Kidney (tissue), 14 donors: ENCODE data around the gene RAMP3. TPM values are rescaled to one million over a fixed set of nuclear protein-coding genes. Genes with fewer than 3 reads are reported as not detected.

Experiments used
- DNase-seq, 5 donors: peaks; one replicate each; pipeline ENCODE4 v3.0.0-alpha.2; 2013 to 2020
- FAIRE-seq: peaks from 2 replicates; lab custom pipeline; 2012; peaks lifted over from hg19 to GRCh38; lab: Jason Lieb, UNC
- H3K27ac ChIP-seq, 2 donors: one replicate each; pipeline ENCODE4 v1.7.0; 2013; ENCODE audit warnings: low read depth in 2 of 2, low read length in 2 of 2, inconsistent platforms in 1 of 2
- H3K27me3 ChIP-seq: one replicate; pipeline ENCODE4 v1.7.1; 2013; ENCODE audit warnings: low read length, inconsistent platforms; ENCODE audit not compliant: control insufficient read depth, insufficient read depth
- H3K36me3 ChIP-seq, 3 donors: one replicate each; pipeline versions ENCODE4 v1.7.0 to v1.7.1; 2013; ENCODE audit warnings: low read length in 3 of 3, control low read depth in 1 of 3, inconsistent platforms in 1 of 3; ENCODE audit not compliant: insufficient read depth in 3 of 3, control insufficient read depth in 2 of 3
- H3K4me1 ChIP-seq, 3 donors: one replicate each; pipeline versions ENCODE4 v1.7.0 to v1.7.1; 2013; ENCODE audit warnings: low read length in 3 of 3, inconsistent platforms in 1 of 3, low read depth in 1 of 3; ENCODE audit not compliant: control insufficient read depth in 2 of 3, insufficient read depth in 2 of 3
- H3K4me3 ChIP-seq, 3 donors: one replicate each; pipeline versions ENCODE4 v1.7.0 to v1.8.1; 2013; ENCODE audit warnings: low read length in 3 of 3, control low read depth in 1 of 3, inconsistent platforms in 1 of 3
- H3K9ac ChIP-seq, 3 donors: one replicate each; pipeline versions ENCODE4 v1.7.0 to v1.7.1; 2013; ENCODE audit warnings: low read length in 3 of 3, control low read depth in 1 of 3, inconsistent platforms in 1 of 3
- H3K9me3 ChIP-seq, 3 donors: one replicate each; pipeline versions ENCODE4 v1.7.0 to v1.7.1; 2013; ENCODE audit warnings: low read length in 3 of 3, control low read depth in 1 of 3, inconsistent platforms in 1 of 3; ENCODE audit not compliant: control insufficient read depth in 2 of 3, insufficient read depth in 1 of 3
- intact Hi-C: fragments of 100-400 bp; cut with DNase I; formaldehyde crosslinking; loops from one replicate; pipeline ENCODE4 v1.11.1; 2022
- polyA plus RNA-seq: library from polyadenylated mRNA; stranded (reverse); fragments of 350-450 nt; fragmentation: Illumina TruSeq; extraction: RNeasy Lipid Tissue Mini Kit (QIAGEN cat#74804); gene quantifications from one replicate; pipeline ENCODE4 v1.2.3, GENCODE V29; 2014; ENCODE audit warnings: low read depth, low replicate concordance; ENCODE audit not compliant: insufficient read depth
- total RNA-seq: library from RNA; stranded (reverse); fragmentation: NEBNext Ultra II Directional; extraction: Animal tissue kit (Norgen Biotek cat#: 25700); gene quantifications from one replicate; pipeline ENCODE4 v1.2.1, GENCODE V29; 2021
- TF ChIP-seq, protein P1 (sequence below): IDR thresholded peaks from 3 replicates; pipeline ENCODE4 v1.5.1; 2012; ENCODE audit warnings: mild to moderate bottlenecking, moderate library complexity, borderline replicate concordance; ENCODE audit not compliant: insufficient read depth; ENCODE audit errors: extremely low read depth
- donor health status: control.
- donor health status: control.
- donor health status: control.
- donor health status: control.
- donor health status: control.
- donor health status: DM: yes; HTN: yes; CAD: no.
- donor health status: Normal renal cell carcinoma (clear cell type).

RAMP3 gene
- total and polyA plus RNA-seq, 2 donors from 2014 or later = 82.6 to 168 TPM

DNA sequence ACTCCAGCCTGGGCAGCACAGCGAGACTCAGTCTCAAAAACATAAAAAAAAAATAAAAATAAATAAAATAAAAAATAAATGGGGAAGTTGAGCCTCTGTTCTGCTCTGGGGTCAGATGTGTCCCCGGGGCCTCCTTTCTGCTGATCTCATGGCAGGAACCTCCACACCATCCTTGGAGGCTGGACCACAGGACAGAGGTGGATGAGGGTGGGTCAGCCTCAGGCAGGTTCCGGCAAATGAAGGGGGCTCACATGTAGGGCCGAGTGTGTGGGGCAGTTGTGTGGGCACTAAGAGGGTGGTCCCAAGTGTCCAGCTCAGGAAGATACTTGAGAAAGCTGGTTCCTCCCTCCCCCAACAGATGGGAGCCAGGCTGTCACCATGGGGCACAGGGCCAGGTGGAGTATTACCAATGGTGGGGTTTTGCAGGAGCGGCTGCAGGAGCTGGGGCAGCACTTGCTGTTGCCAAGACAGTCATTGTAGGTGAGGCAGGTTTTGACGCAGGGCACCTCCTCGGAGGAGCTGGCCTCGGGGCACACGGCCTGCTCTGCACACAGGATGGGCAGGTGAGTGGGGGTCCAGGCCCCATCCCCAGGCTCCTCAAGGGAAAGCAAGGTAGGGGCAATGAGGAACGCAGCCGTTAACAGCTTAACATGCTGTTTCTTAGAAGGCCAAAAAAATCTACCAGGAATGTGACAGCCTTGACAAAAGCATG is 32.2 kb upstream of the RAMP3 start:
- no peaks in the 10 kb centered on the region for H3K4me1 ChIP-seq

GRCh38 chr7:45126201-45126600 is 31.4 kb upstream of the RAMP3 start:
- Histone ChIP-seq H3K9me3 (no peaks in the 10 kb centered on the region), H3K9ac (no peak overlapping the region), H3K4me3 (no peak overlapping the region), H3K4me1 (no peaks in the 10 kb centered on the region), H3K36me3 (no peaks in the 10 kb centered on the region), H3K27ac (no peak overlapping the region), H3K27me3 (no peaks in the 10 kb centered on the region)
- intact Hi-C loops = no loop called here
- TF ChIP-seq, protein P1, sequence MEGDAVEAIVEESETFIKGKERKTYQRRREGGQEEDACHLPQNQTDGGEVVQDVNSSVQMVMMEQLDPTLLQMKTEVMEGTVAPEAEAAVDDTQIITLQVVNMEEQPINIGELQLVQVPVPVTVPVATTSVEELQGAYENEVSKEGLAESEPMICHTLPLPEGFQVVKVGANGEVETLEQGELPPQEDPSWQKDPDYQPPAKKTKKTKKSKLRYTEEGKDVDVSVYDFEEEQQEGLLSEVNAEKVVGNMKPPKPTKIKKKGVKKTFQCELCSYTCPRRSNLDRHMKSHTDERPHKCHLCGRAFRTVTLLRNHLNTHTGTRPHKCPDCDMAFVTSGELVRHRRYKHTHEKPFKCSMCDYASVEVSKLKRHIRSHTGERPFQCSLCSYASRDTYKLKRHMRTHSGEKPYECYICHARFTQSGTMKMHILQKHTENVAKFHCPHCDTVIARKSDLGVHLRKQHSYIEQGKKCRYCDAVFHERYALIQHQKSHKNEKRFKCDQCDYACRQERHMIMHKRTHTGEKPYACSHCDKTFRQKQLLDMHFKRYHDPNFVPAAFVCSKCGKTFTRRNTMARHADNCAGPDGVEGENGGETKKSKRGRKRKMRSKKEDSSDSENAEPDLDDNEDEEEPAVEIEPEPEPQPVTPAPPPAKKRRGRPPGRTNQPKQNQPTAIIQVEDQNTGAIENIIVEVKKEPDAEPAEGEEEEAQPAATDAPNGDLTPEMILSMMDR = no peak
- FAIRE-seq (no peak), DNase-seq (no peak)

More for the DNA sequence above, 32.2 kb upstream of the RAMP3 start:
- intact Hi-C loops = no loop called here
- Histone ChIP-seq H3K9me3 (no peaks in the 10 kb centered on the region), H3K4me3 (no peak overlapping the region), H3K27me3 (no peaks in the 10 kb centered on the region), H3K27ac (no peak overlapping the region), H3K36me3 (no peaks in the 10 kb centered on the region), H3K9ac (no peak overlapping the region)
- DNase-seq (no peak), FAIRE-seq (no peak)
- TF ChIP-seq, protein P1 = no peak

GRCh38 chr7:45126920-45127319 is 30.7 kb upstream of the RAMP3 start:
- TF ChIP-seq, protein P1 = no peak

More at GRCh38 chr7:45126920-45127319, 30.7 kb upstream of the RAMP3 start:
- Histone ChIP-seq H3K9ac (no peak overlapping the region), H3K27me3 (no peaks in the 10 kb centered on the region), H3K9me3 (no peaks in the 10 kb centered on the region), H3K4me3 (no peak overlapping the region), H3K4me1 (no peaks in the 10 kb centered on the region), H3K27ac (no peak overlapping the region), H3K36me3 (no peaks in the 10 kb centered on the region)
- FAIRE-seq (no peak), DNase-seq (no peak)
- intact Hi-C loops = no loop called here
